ENCODE data around the gene ASS1.

ASS1 gene

DNA sequence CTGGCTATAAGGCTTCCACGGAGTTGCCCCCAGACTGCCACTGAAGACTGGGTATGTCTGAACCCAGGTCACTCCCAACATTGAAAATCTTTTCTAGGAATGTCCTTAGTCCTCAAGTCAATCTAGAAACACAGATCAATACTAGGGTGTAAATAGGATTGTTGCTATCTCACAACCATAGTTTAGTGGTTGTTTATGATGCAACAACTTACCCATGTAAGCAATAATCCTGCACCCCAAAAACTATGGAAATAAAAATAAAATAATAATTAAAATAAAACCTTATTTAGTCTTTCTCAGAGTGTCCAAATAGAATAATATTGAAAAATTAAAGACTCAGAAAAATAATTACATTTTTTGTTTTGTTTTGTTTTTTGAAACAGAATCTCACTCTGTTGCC is 68.3 kb downstream of the ASS1 start:
- CTCF ChIA-PET = no interaction called here
- TF ChIP-seq, protein P1, sequence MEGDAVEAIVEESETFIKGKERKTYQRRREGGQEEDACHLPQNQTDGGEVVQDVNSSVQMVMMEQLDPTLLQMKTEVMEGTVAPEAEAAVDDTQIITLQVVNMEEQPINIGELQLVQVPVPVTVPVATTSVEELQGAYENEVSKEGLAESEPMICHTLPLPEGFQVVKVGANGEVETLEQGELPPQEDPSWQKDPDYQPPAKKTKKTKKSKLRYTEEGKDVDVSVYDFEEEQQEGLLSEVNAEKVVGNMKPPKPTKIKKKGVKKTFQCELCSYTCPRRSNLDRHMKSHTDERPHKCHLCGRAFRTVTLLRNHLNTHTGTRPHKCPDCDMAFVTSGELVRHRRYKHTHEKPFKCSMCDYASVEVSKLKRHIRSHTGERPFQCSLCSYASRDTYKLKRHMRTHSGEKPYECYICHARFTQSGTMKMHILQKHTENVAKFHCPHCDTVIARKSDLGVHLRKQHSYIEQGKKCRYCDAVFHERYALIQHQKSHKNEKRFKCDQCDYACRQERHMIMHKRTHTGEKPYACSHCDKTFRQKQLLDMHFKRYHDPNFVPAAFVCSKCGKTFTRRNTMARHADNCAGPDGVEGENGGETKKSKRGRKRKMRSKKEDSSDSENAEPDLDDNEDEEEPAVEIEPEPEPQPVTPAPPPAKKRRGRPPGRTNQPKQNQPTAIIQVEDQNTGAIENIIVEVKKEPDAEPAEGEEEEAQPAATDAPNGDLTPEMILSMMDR (IDR thresholded peaks at IDR 0.05; ENCODE audit: insufficient read depth, low read length, missing control alignments) = no peak
- POLR2A ChIA-PET = no interaction called here
- H3K4me3 ChIP-seq (ENCODE audit: low read depth, low read length) = no peak overlapping the region
- no peak for DNase-seq (ENCODE audit: low read depth, low spot score)

DNA sequence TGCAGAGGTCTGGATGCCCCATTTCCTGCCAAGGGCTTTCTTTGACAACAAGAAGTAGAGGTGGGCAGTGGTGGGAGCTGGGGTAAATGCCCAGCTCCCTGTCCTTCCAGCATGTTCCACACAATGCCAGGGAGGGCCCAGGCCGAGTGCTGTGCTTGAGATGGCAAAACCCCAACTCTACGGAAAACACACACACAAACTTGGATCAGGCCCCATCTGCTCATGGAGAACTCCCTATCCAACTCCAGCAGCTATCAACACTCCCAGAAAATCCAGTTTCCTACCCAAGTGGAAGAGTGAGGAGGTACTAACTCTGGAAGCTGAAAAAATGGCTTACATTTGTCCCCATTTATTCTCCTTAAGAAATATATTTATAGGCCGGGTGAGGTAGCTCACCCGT is 73.5 kb downstream of the ASS1 start:
- H3K4me3 ChIP-seq (ENCODE audit: low read depth, low read length) = no peak overlapping the region
- POLR2A ChIA-PET = no interaction called here
- DNase-seq (ENCODE audit: low read depth, low spot score) = no peak
- TF ChIP-seq, protein P1 (IDR thresholded peaks at IDR 0.05; ENCODE audit: insufficient read depth, low read length, missing control alignments) = no peak
- CTCF ChIA-PET = no interaction called here

DNA sequence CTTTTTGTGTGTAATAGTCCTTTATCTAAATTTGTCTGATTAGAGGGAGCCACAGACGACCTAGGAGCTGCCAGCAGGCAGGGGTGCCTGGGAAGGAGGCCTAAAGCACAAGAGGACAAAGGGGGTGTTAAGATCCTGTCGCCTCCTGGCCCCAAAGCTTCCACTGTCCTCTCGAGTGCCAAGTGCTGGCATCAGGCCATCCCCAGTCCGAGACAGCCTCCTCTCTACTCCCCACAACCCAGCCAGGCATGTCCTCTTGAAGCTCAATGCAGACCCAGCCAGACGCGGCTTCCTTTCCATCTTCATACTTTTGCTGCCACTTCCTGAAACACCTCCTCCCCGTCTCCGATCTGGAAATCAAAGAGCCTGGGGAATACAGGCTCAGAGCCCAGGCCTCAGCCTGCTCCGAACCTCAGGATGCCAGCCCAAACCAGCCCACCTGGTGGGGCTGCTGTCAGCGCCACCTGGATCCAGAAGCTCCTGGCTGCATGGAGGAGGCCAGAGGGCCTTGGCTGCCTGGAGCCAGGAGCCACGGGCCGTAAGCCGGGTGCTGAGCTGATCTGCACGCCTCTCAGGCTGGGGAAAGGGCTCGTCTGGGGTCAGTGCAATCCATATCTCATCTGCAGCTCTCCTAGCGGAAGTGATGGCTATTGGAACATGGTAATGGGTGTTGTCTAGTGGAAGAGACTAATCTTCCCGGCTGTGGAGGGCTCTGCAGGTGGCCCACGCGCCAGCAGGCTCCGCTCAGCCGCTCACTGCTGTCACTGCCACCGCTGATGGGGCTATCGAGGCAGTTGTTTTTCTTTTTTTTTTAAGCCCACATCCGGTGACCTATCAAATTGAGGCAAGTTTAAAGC is 74.4 kb downstream of the ASS1 start:
- ChIA-PET CTCF (no interaction called here), POLR2A (no interaction called here)

DNA sequence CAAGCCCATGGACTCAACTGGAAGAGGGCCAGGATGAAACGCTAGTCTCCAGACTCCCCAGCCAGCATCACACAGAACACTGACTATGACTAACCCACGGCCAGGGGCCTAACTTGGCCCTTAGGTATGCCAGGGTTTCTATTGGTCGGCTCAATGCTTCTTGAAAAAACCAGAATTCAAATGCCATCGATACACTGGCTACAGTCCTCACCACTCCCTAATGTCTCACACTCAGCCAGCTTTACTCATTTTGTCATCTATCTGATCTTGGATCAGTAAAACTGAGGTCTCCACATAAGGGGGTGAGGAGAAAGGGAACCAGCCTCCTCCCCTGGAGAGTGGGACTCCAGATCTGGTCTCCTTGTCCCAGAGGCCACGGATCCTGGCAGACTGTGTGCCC is 75.2 kb downstream of the ASS1 start:
- POLR2A ChIA-PET = no interaction called here
- TF ChIP-seq, protein P1 (IDR thresholded peaks at IDR 0.05; ENCODE audit: insufficient read depth, low read length, missing control alignments) = no peak
- DNase-seq (ENCODE audit: low read depth, low spot score) = no peak
- no peak overlapping the region for H3K4me3 ChIP-seq (ENCODE audit: low read depth, low read length)
- CTCF ChIA-PET = no interaction called here

More for the DNA sequence above, 74.4 kb downstream of the ASS1 start:
- DNase-seq (ENCODE audit: low read depth, low spot score) = no peak
- TF ChIP-seq, protein P1 (IDR thresholded peaks at IDR 0.05; ENCODE audit: insufficient read depth, low read length, missing control alignments) = no peak
- no peak overlapping the region for H3K4me3 ChIP-seq (ENCODE audit: low read depth, low read length)

DNA sequence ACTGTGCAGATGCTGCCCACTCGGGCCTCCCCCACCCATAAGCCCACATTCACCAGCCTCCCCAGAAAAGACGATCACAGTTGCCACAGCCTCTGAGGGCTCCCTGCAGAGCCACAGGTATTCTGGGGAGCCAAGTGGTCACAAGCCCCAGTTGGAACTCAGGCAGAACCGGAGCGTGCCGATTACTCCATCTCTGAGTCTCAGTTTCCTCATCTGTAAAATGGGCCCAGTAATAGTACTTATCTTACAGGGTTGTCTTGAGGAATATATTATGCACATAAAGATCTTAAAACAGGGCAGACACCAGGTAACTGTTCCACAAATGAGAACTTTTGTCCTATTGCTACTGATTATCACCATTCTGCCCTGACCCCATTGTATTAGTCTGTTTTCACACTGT is 77.0 kb downstream of the ASS1 start:
- ChIA-PET POLR2A (no interaction called here), CTCF (no interaction called here)
- TF ChIP-seq, protein P1 (IDR thresholded peaks at IDR 0.05; ENCODE audit: insufficient read depth, low read length, missing control alignments) = no peak
- DNase-seq (ENCODE audit: low read depth, low spot score) = no peak
- H3K4me3 ChIP-seq (ENCODE audit: low read depth, low read length) = no peak overlapping the region

DNA sequence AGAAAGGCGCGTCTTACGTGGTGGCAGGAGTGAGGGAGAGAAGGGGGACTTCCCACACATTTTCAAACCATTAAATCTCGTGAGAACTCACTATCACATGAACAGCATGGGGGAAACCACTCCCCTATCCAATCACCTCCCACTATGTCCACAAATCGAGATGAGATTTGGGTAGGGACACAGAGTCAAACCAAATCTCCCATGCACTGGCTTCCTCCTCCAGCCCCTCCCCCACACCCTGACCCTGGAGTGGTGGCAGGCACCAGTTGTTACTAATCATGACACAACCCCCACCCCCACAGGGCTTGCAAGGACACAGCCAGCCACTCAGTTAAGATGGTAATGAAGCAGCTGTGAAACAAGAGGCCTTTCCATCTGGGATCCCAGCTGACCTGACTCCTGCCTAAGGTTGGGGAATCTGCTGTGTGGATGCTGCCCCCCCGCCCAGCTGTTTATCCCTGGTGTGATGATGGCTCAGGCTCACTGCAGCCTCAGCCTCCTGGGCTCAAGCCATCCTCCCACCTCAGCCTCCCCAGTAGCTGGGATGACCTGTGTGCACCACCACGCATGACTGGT is 77.6 kb downstream of the ASS1 start:
- TF ChIP-seq, protein P1 (IDR thresholded peaks at IDR 0.05; ENCODE audit: insufficient read depth, low read length, missing control alignments) = no peak
- CTCF ChIA-PET = no interaction called here
- no peak for DNase-seq (ENCODE audit: low read depth, low spot score)
- no peak overlapping the region for H3K4me3 ChIP-seq (ENCODE audit: low read depth, low read length)
- POLR2A ChIA-PET = no interaction called here

Measured in AG04449 (cell line).